ENCODE data around the gene TSTD1.

DNA sequence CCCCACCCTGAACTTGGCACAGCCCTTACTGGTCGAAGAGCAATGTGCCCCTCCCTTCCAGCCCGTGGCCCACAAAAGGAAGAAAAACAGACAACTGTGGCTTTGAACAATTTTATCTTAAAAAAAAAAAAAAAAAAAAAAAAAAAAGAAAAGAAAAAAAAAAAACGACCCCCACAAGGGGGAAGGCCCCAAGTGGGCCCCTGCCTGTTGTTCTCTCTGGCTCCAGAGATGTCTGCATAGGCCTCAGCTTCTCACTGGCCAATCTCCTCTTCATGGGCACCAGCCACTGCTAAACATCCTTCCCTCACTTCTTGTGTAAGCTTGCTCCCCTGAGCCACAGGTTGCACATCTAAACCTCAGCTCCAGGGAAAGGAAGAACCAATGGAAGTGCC lies 386 bp upstream of the TSTD1 start:
- TF ChIP-seq EP300 (IDR thresholded peaks at IDR 0.05) (no peak), POLR2A (IDR thresholded peaks at IDR 0.05) (no peak)
